ENCODE measurements around the gene GNA12.

- TF ChIP-seq CTCF (IDR thresholded peaks at IDR 0.05; ENCODE audit: borderline replicate concordance, extremely low read depth, low read length, poor library complexity, severe bottlenecking) (no peak), EZH2 (IDR thresholded peaks at IDR 0.05; ENCODE audit: borderline replicate concordance, low read depth, low read length, severe bottlenecking) (no peak)
Measured at GRCh38 chr7:2882111-2882510, 38.0 kb upstream of the GNA12 start.

Measured in DND-41 (cell line).